ENCODE measurements around the gene MTA1. TPM values are rescaled to one million over a fixed set of nuclear protein-coding genes. Genes with fewer than 3 reads are reported as not detected.

The MTA1 gene
- total RNA-seq, 1 donor from 2014 or later = 192 TPM

- Histone ChIP-seq H3K27me3 (ENCODE audit: low read depth) (no peaks in the 10 kb centered on the region), H3K9me3 (replicated peaks) (no peaks in the 10 kb centered on the region), H3K4me3 (no peak overlapping the region), H3K4me1 (peaks cover 37% of the 10 kb centered on the region), H3K36me3 (peaks cover 55% of the 10 kb centered on the region), H3K27ac (replicated peaks) (peak overlapping the region; percentile 75)
- no peak for TF ChIP-seq CTCF (IDR thresholded peaks at IDR 0.05; ENCODE audit: borderline replicate concordance)
- no peak for DNase-seq
- intact Hi-C loops (cut with micrococcal nuclease) = no loop called here
Measured at GRCh38 chr14:105461903-105462302, 42.3 kb downstream of the MTA1 start.

DNA sequence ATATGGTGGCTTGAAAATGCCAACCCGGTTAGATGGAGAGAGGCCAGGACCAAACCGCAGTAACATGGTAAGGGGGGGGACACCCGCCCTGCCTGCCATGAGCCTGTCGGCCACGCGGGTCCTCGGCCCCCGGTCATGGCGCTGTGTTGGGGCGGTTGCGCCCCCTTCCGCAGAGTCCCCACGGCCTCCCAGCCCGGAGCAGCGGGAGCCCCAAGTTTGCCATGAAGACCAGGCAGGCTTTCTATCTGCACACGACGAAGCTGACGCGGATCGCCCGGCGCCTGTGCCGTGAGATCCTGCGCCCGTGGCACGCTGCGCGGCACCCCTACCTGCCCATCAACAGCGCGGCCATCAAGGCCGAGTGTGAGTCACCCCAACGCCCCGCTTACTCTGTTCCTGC lies 44.9 kb downstream of the MTA1 start:
- Histone ChIP-seq H3K27ac (replicated peaks) (peak overlapping the region; percentile 100), H3K27me3 (ENCODE audit: low read depth) (no peaks in the 10 kb centered on the region), H3K9me3 (replicated peaks) (no peaks in the 10 kb centered on the region), H3K36me3 (peaks cover 50% of the 10 kb centered on the region), H3K4me3 (no peak overlapping the region), H3K4me1 (peaks cover 59% of the 10 kb centered on the region)
- intact Hi-C loops (cut with micrococcal nuclease) = no loop called here
- DNase-seq = no peak
- no peak for TF ChIP-seq CTCF (IDR thresholded peaks at IDR 0.05; ENCODE audit: borderline replicate concordance)

DNA sequence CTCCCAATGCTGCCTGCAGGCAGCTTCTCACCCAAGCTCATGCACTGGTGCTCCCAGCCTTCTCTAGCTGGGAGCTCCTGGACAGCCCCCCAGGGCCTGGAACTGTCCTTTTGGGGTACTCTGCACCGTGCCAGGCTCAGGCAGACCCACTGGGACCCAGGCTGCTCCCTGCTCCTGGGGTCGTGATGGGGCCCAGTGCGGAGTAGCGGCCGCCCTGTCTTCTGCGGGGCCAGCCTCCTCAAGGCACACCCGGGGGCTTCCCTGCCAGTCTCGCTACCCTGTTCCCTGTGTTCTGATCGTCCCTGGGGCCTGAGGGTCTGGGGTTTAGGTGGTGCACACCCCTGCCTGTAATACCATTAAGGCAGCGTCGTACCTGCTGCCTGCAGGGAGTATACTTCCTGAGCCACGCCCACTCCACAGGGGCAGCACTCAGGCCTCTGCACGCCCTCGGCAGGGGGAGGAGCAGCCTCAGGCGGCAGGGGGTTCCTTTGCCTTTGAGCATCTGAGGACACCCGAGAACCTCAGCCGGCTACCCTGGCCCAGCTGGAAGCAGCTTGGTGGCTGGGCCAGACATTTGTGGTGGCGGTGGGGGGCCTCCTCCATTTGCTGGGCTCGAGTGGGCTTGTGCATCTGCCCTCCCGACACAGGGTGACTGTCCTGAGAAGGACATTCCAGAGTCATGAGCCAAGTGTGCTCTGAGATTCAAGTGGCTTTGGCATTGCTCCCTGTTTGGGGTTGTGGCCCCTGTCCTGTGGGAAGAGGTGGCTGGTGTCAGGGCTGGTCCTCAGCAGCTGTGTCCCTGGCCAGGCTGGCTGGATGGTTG lies 45.8 kb downstream of the MTA1 start:
- Histone ChIP-seq H3K9me3 (replicated peaks) (no peaks in the 10 kb centered on the region), H3K27ac (replicated peaks) (peak overlapping the region; percentile 100), H3K27me3 (ENCODE audit: low read depth) (no peaks in the 10 kb centered on the region), H3K4me3 (peak overlapping the region; percentile 92), H3K36me3 (peaks cover 49% of the 10 kb centered on the region), H3K4me1 (peaks cover 68% of the 10 kb centered on the region)
- DNase-seq = peak; percentile 71
- intact Hi-C loops (cut with micrococcal nuclease) = no loop called here
- TF ChIP-seq CTCF (IDR thresholded peaks at IDR 0.05; ENCODE audit: borderline replicate concordance) = no peak

GRCh38 chr14:105466531-105467248 lies 47.1 kb downstream of the MTA1 start:
- H3K36me3 ChIP-seq = peaks cover 37% of the 10 kb centered on the region
- H3K27me3 ChIP-seq (ENCODE audit: low read depth) = no peaks in the 10 kb centered on the region
- TF ChIP-seq CTCF (IDR thresholded peaks at IDR 0.05; ENCODE audit: borderline replicate concordance) = no peak
- peaks cover 80% of the 10 kb centered on the region for H3K4me1 ChIP-seq
- H3K9me3 ChIP-seq (replicated peaks) = no peaks in the 10 kb centered on the region
- peak; percentile 85 for DNase-seq
- intact Hi-C loops (cut with micrococcal nuclease) = no loop called here
- peak overlapping the region; percentile 100 for H3K27ac ChIP-seq (replicated peaks)
- peak overlapping the region; percentile 92 for H3K4me3 ChIP-seq

DNA sequence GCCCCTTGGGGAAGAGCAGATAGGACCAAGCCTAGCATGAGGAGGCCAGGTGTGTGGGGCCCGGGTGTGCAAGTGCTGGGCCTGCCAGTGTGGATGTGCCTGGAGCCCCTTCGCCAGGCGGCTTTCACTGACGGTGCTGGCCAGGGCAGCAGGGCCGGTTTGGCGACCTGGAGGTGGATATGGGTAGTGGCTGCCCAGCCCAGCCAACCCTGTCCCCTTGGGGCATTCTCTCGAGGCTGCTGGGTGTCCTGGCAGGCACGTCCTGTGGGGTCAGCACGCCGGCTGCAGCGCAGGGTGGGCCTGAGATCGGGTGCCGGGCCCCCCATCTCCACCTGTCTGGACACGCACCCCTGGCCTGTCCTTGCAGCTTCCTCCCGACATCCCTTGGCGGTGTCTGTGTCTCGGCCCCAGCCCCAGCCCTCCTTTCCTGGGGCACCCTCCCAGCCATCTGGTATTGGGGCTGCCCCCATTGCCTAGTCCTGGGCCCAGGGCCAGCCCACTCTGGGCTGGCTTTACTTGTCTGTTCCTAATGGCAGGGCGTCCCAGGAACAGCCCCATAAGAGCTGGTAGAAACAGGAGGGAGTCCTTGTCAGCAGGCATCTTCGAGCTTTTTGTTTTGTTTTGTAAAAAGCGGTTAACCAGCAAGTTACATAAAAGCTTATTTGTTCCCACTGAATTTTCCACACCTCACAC lies 47.8 kb downstream of the MTA1 start:
- intact Hi-C loops (cut with micrococcal nuclease) = no loop called here
- peak overlapping the region; percentile 100 for H3K27ac ChIP-seq (replicated peaks)
- peaks cover 37% of the 10 kb centered on the region for H3K36me3 ChIP-seq
- no peaks in the 10 kb centered on the region for H3K27me3 ChIP-seq (ENCODE audit: low read depth)
- H3K4me1 ChIP-seq = peaks cover 87% of the 10 kb centered on the region
- peak overlapping the region; percentile 92 for H3K4me3 ChIP-seq
- no peak for TF ChIP-seq CTCF (IDR thresholded peaks at IDR 0.05; ENCODE audit: borderline replicate concordance)
- DNase-seq = no peak
- H3K9me3 ChIP-seq (replicated peaks) = no peaks in the 10 kb centered on the region

Measured in left ventricle myocardium inferior (tissue), 1 donor.